Frontal cortex (tissue), 4 donors: ENCODE data around the gene SKIC2. TPM values are rescaled to one million over a fixed set of nuclear protein-coding genes. Genes with fewer than 3 reads are reported as not detected.
"Not testable (repeated sequence)": the region's sequence is repeated elsewhere in the genome, so short reads cannot be mapped to it uniquely, and the experiment has no call there.

ENCODE experiments used
- DNase-seq, 2 donors: peaks; one replicate each; pipeline ENCODE4 v3.0.0; 2012; ENCODE audit warnings: low spot score in 2 of 2
- FAIRE-seq: peaks from 2 replicates; lab custom pipeline; 2012; peaks lifted over from hg19 to GRCh38; lab: Jason Lieb, UNC
- total RNA-seq: library from RNA; depleted of rRNA; stranded (reverse); fragments of >200 nt; gene quantifications from one replicate; pipeline ENCODE4 v1.2.3, GENCODE V29; 2014
- donor health status: control.
- donor health status: control.
- donor health status: control.

Gene SKIC2
- 30.2 TPM for total RNA-seq

DNA sequence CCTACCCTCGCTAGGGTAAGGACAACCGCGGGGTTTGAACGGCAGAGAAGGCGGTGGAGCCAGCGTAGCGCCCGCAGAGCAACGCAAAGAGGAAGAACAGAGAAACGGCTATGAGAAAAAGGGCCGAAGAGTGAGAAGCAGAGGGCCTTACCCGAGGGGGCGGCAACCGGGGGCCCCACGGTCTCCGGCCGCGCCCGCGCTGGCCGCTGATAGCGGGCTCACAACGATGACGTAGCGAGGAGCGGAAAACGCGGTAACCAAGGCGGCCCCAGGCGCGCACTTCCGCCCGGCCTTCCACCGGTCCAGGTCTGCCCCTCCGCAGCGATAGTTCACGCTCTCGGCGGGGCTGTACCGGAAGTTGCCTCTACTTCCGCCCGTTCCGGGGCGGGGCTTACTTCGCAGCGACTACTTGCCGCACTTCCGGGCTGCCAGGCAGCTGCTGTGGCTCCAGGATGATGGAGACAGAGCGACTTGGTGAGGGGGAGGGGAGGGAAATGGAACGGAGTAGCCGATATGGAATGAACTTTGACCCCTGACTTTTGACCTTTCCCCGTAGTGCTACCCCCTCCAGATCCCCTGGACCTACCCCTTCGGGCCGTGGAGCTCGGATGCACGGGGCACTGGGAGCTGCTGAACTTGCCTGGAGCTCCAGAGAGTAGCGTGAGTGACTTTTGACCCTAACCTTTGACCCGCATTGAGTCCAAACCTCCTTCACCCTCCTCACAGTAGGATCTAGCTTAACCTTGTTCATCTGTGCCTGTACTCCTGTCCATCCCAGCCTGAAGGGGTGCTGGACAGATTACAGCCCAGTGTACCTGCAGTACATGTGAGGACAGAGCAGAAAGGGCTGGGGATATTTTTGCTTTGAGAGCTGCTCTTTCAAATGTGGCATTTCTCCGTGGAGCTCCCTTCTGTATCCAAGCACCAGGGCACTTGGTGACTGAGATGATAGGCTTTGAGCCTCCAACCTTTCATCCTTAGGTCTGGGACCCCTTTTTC, at the start of gene SKIC2, which contains the start of gene NELFE:
Gene SKIC2 (plus strand): TSS at position 435 of the 999 bp plus-strand sequence. CDS start 18 bp downstream, at position 453.
Gene NELFE (minus strand): TSS at position 231 of the 999 bp plus-strand sequence. CDS start 525 bp downstream, outside the sequence.
- DNase-seq: peak; percentile 98 to 100
- FAIRE-seq: peak; percentile 75

DNA sequence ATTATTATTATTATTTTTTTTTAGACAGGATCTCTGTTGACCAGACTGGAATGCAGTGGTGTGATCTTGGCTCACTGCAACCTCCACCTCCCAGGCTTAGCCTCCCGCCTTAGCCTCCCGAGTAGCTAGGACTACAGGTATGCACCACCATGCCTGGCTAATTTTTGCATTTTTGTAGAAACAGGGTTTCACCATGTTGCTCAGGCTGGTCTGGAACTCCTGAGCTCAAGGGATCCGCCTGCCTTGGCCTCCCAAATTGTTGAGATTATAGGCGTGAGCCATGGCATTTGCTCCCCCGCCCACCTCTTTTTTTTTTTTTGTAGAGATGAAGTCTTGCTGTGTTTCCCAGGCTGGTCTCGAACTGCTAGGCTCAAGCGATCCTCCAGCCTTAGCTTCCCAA, 49.7 kb upstream of the SKIC2 start:
- not testable (repeated sequence) for DNase-seq, FAIRE-seq

GRCh38 chr6:31911826-31912585, 47.0 kb upstream of the SKIC2 start:
- FAIRE-seq (no peak), DNase-seq (no peak)

DNA sequence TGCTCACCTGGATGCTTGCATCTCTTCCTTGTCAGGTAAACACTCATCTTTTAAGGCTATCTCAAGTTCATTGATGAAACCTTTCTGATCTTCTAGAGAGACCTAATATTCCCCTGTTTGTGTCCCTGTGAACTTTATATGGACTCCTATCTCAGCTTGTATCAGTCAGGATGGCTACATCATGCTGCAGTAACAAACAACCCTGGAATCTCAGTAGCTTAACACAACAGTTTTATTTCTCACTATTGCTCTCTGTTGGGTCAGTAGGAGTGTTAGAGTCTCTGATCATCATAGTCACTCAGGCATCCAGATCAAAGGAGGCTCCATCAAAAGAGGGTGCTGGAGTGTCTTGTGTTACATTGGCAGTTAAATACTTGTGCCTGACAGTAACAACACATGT, 43.6 kb upstream of the SKIC2 start:
- DNase-seq: no peak
- FAIRE-seq: no peak

DNA sequence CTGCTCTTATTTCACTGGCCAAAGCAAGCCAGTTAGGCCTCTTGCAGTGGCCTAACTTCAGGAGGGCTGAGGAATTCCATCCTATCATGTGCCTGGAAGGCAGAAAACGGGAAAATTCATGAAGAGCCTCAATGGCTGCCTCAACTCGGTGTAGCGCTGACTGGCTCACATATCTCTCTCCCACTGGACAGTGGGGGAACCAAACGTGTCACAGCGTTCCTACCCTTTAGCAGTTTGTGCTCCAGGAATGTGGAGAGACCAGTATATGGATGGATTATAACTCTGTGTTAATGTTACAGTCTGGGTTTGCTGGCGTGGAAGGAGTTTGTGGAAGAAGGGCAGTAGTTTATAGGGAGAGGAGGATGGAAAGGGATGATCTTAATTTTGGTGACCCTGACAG, 43.2 kb upstream of the SKIC2 start:
- DNase-seq: no peak

GRCh38 chr6:31918069-31918720, 40.8 kb upstream of the SKIC2 start:
- no peak for DNase-seq
- no peak for FAIRE-seq

More for the DNA sequence above, 43.2 kb upstream of the SKIC2 start:
- no peak for FAIRE-seq

- DNase-seq (no peak), FAIRE-seq (no peak)
Observed at GRCh38 chr6:31919624-31920303, 39.2 kb upstream of the SKIC2 start.

- FAIRE-seq (no peak), DNase-seq (no peak)
Observed at GRCh38 chr6:31920811-31921210, 38.2 kb upstream of the SKIC2 start.

GRCh38 chr6:31922942-31923341, 36.0 kb upstream of the SKIC2 start:
- FAIRE-seq (no peak), DNase-seq (no peak)

DNA sequence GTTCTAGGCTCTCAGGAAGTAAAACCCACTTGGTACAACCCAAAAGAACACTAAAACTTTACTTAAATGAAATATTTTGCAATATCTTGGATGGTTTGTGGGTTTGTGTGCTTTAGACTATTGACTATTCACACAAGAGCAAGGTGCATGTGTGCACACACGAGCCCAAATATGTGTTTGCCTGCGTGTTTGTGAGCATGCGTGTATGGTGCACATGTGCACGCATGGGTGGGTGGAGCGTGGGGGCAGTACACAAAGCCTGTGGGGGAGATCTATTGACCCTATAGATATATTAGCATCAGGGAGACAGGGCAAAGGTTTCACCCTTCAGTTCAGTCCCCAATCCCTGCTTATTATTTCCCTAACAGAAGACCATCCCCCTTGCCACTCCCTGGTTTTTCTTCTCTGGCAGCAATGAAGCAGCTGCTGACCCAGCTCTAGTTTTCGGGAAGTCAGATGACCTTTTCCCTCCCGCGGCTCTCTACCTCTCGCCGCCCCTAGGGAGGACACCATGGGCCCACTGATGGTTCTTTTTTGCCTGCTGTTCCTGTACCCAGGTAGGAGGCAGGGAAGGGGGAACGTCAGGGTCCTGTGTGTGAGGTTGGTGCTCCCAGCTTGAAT, 31.6 kb upstream of the SKIC2 start, which contains the start of gene C2:
Gene C2 (plus strand): TSS at position 476 of the 621 bp plus-strand sequence. CDS start 36 bp downstream, at position 512.
- no peak for FAIRE-seq
- DNase-seq: no peak

DNA sequence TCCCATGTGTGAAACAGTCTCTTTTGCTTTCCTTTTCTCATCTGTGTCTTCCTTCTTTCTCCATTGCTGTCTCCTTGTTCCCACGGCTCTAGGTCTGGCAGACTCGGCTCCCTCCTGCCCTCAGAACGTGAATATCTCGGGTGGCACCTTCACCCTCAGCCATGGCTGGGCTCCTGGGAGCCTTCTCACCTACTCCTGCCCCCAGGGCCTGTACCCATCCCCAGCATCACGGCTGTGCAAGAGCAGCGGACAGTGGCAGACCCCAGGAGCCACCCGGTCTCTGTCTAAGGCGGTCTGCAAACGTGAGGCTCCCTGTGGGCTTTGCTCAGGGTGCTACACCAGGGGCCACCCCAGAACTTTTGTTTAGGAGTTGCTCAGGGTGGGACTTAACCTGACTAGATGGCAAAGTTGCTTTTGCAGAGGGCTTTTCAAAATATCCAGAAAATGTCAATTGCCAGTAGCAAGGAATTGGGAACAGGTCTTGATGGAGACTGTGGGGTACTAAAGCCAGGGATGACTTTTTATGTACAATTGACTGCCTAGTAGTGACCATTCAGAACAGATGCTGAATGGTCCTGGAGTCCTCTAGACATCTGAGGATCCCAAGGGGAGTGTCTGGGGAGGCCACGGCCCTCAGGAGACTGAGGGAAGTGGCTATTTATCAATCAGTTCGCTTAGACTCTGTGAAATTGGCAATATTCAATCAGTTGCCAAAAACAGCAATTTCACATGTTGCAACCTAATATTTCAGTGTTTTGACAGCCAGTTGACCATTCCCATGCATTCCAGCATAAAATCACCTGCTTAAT, 30.9 kb upstream of the SKIC2 start:
- FAIRE-seq: no peak
- no peak for DNase-seq

DNA sequence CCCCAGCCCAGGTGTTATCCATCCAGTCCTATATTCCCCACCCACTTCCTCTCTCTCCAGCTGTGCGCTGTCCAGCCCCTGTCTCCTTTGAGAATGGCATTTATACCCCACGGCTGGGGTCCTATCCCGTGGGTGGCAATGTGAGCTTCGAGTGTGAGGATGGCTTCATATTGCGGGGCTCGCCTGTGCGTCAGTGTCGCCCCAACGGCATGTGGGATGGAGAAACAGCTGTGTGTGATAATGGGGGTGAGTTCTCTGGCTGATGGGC, 30.4 kb upstream of the SKIC2 start:
- DNase-seq (no peak), FAIRE-seq (no peak)

- FAIRE-seq: no peak
Observed at GRCh38 chr6:31930962-31931361, 28.0 kb upstream of the SKIC2 start.

DNA sequence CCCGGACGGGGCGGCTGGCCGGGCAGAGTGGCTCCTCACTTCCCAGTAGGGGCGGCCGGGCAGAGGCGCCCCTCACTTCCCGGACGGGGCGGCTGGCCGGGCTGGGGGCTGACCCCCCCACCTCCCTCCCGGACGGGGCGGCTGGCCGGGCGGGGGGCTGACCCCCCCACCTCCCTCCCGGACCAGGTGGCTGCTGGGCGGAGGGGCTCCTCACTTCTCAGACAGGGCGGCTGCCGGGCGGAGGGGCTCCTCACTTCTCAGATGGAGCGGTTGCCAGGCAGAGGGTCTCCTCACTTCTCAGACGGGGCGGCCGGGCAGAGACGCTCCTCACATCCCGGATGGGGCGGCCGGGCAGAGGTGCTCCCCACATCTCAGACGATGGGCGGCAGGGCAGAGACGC, 26.8 kb upstream of the SKIC2 start:
- DNase-seq, FAIRE-seq: not testable (repeated sequence)

More at GRCh38 chr6:31930962-31931361, 28.0 kb upstream of the SKIC2 start:
- DNase-seq: no peak

DNA sequence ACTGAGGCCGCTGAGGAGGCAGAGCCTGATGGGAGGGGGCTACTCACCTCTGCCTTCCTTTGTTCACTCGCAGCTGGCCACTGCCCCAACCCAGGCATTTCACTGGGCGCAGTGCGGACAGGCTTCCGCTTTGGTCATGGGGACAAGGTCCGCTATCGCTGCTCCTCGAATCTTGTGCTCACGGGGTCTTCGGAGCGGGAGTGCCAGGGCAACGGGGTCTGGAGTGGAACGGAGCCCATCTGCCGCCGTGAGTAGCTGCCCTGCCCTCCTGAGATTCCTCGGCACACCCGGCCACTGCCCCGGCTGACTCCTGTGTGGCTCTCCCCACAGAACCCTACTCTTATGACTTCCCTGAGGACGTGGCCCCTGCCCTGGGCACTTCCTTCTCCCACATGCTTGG, 25.4 kb upstream of the SKIC2 start:
- DNase-seq: no peak
- no peak for FAIRE-seq

- no peak for FAIRE-seq
- no peak for DNase-seq
Observed at GRCh38 chr6:31935021-31935420, 24.0 kb upstream of the SKIC2 start.

DNA sequence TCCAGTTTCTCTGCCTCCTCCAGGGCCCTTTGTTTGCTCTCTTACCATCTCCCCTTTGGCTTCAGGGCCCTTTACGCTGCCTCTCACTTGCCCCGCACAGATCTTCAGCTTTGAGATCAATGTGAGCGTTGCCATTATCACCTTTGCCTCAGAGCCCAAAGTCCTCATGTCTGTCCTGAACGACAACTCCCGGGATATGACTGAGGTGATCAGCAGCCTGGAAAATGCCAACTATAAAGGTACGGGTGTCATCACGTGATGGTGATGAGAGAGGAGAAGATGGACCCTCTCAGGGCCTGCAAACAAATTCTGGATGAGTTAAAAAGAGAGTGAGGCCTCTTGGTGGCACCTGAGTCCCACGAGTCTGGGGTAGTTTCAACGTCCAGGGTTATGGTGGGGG, 23.2 kb upstream of the SKIC2 start:
- DNase-seq (no peak), FAIRE-seq (no peak)

DNA sequence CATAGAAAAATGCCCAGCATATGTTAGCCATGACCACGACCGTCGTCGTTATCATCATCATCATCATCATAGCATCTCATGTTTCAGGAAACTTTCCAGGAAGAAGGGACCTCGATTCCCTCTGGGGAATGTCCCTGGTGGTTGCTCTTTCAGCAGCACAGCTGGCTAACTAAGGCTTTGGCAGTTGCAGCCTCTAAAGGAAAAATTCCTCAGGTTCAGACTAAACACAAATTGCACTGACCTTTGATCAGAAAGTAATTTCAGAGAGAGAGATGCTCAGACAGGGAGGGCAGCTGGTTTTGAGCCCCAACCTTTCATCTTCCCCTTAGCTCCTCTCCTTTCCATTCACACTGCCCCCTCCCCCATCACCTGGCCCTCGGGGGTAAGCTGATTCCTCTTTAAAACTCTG, 18.7 kb upstream of the SKIC2 start:
- DNase-seq: no peak
- no peak for FAIRE-seq
